GM12891 (cell line): ENCODE data around the gene ATAD5.

Source experiments
- POLR2A ChIP-seq: IDR thresholded peaks from 2 replicates; pipeline ENCODE4 v1.6.1; 2011; ENCODE audit warnings: low read depth, low read length, control low read depth
- POLR2AphosphoS5 ChIP-seq: IDR thresholded peaks from 2 replicates; pipeline ENCODE4 v1.6.1; 2011; ENCODE audit warnings: low read depth, low read length, control low read depth
- SPI1 ChIP-seq: IDR thresholded peaks from 2 replicates; pipeline ENCODE4 v1.6.1; 2011; ENCODE audit warnings: low read depth, low read length, control low read depth
- TAF1 ChIP-seq: IDR thresholded peaks from 2 replicates; pipeline ENCODE4 v1.6.1; 2011; ENCODE audit warnings: low read depth, low read length, control low read depth

DNA sequence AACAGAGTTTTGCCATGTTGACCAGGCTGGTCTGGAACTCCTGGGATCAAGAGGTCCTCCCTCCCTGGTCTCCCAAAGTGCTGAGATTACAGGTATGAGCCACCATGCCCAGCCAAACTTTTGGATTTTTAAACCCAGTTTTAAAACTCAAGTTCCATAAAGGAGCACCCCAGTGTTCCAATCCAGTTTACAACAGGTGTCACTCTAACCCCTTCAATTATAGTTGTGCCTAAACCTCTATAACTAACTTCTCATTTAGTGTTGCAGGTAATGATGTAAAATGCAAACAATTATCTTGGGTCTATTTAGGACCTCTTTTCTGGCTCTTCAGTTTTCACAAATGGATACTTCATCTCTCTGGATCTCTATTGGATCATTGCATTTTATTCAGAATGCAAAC lies 82.2 kb downstream of the ATAD5 start:
- TF ChIP-seq POLR2AphosphoS5 (no peak), POLR2A (no peak), SPI1 (no peak), TAF1 (no peak)
